GM18508 (cell line): ENCODE data around the gene TRAK2.
"Not testable (repeated sequence)": the region's sequence is repeated elsewhere in the genome, so short reads cannot be mapped to it uniquely, and the experiment has no call there.

Source experiments
- ATAC-seq: cut with Tn5 transposase; IDR thresholded peaks from one replicate; pipeline ENCODE4 v1.9.1; 2021; ENCODE audit warnings: moderate number of reproducible peaks; ENCODE audit not compliant: insufficient read depth, unreplicated experiment

The TRAK2 gene

GRCh38 chr2:201452058-201452921 is 1.0 kb upstream of the TRAK2 start:
- ATAC-seq, result no peak

GRCh38 chr2:201450954-201451291 is 335 bp downstream of the TRAK2 start:
- no peak for ATAC-seq

GRCh38 chr2:201448701-201449100 is 2.6 kb downstream of the TRAK2 start:
- ATAC-seq, result no peak

GRCh38 chr2:201448061-201448460 is 3.2 kb downstream of the TRAK2 start:
- no peak for ATAC-seq

- no peak for ATAC-seq
Observed at GRCh38 chr2:201447086-201447485, 4.2 kb downstream of the TRAK2 start.

GRCh38 chr2:201444746-201445465 is 6.4 kb downstream of the TRAK2 start:
- no peak for ATAC-seq

- ATAC-seq, result no peak
Observed at GRCh38 chr2:201441409-201441808, 9.8 kb downstream of the TRAK2 start.

GRCh38 chr2:201440182-201440581 is 11.1 kb downstream of the TRAK2 start:
- ATAC-seq, result no peak

GRCh38 chr2:201439336-201439922 is 11.8 kb downstream of the TRAK2 start:
- not testable (repeated sequence) for ATAC-seq

GRCh38 chr2:201436141-201436540 is 15.1 kb downstream of the TRAK2 start:
- no peak for ATAC-seq

GRCh38 chr2:201433394-201433995 is 17.8 kb downstream of the TRAK2 start:
- ATAC-seq, result no peak

GRCh38 chr2:201432621-201433393 is 18.5 kb downstream of the TRAK2 start:
- no peak for ATAC-seq

- ATAC-seq, result no peak
Observed at GRCh38 chr2:201432038-201432620, 19.1 kb downstream of the TRAK2 start.

- no peak for ATAC-seq
Observed at GRCh38 chr2:201430839-201431238, 20.4 kb downstream of the TRAK2 start.

- ATAC-seq, result not testable (repeated sequence)
Observed at GRCh38 chr2:201430322-201430721, 20.9 kb downstream of the TRAK2 start.

- not testable (repeated sequence) for ATAC-seq
Observed at GRCh38 chr2:201429835-201430234, 21.4 kb downstream of the TRAK2 start.

- not testable (repeated sequence) for ATAC-seq
Observed at GRCh38 chr2:201428366-201428765, 22.9 kb downstream of the TRAK2 start.

GRCh38 chr2:201425952-201426351 is 25.3 kb downstream of the TRAK2 start:
- ATAC-seq, result no peak

- no peak for ATAC-seq
Observed at GRCh38 chr2:201420442-201421113, 30.7 kb downstream of the TRAK2 start.
